K562 (cell line): ENCODE measurements around the gene FBXL13. TPM values are rescaled to one million over a fixed set of nuclear protein-coding genes. Genes with fewer than 3 reads are reported as not detected.

Experiments
- ATAC-seq: fragments of 200-7000 bp; cut with Tn5 transposase; 3 replicates; pipeline ENCODE4 v1.9.1; 2020; ENCODE audit warnings: moderate library complexity
- BruUV-seq: library from RNA; stranded (reverse); fragments of 400-500 nt; replicated peaks from 2 replicates; lab custom pipeline; 2021; lab: Mats Ljungman, UMichigan
- CTCF ChIA-PET: fragments of 300-600 bp; formaldehyde crosslinking; extraction: SDS; loops from one replicate; lab custom pipeline; 2021; ENCODE audit warnings: low intra/inter-chr PET ratio; lab: Yijun Ruan, JAX
- POLR2A ChIA-PET: fragments of 300-600, 350-650 bp; sonication (Branson Sonifier 250); formaldehyde crosslinking; extraction: SDS; loops from one replicate; lab custom pipeline; 2021; ENCODE audit warnings: antibody characterized with exemption, inconsistent platforms; lab: Yijun Ruan, JAX
- DNase-seq, 4 experiments: peaks; one replicate each; pipeline versions ENCODE4 v3.0.0 to v3.0.0-alpha.2; 2011 to 2018; ENCODE audit warnings: low spot score in 3 of 4, mixed read lengths in 3 of 4; ENCODE audit errors: extremely low read depth in 1 of 4
- FAIRE-seq: peaks from 2 replicates; lab custom pipeline; 2011; peaks lifted over from hg19 to GRCh38; lab: Jason Lieb, UNC
- H2AFZ ChIP-seq: 2 replicates; pipeline ENCODE4 v1.6.0; 2011; ENCODE audit warnings: low read depth, low read length, control low read depth, inconsistent platforms
- H3K27ac ChIP-seq: fragments of 200-600 bp; 3 replicates; pipeline ENCODE4 v1.8.0; 2011; ENCODE audit warnings: low read depth, mild to moderate bottlenecking, control low read depth, inconsistent platforms, low read length, moderate library complexity, mixed read lengths; ENCODE audit errors: extremely low read depth
- H3K27me3 ChIP-seq, 2 experiments: fragments of 300-600 bp in 1 of 2; 2 replicates in 1 of 2; 3 replicates in 1 of 2; pipeline versions ENCODE4 v1.6.0 to v1.8.0; 2011; ENCODE audit warnings: inconsistent platforms in 2 of 2, low read length in 2 of 2, mild to moderate bottlenecking in 1 of 2, mixed read lengths in 1 of 2, moderate library complexity in 1 of 2; ENCODE audit not compliant: control insufficient read depth in 2 of 2, insufficient read depth in 2 of 2
- H3K36me3 ChIP-seq: fragments of 300-600 bp; 3 replicates; pipeline ENCODE4 v1.8.0; 2011; ENCODE audit warnings: mild to moderate bottlenecking, low read length, inconsistent platforms; ENCODE audit not compliant: control insufficient read depth, insufficient read depth
- H3K4me1 ChIP-seq, 2 experiments: fragments of 200-600 bp in 1 of 2; replicated peaks in 1 of 2; 2 replicates in 1 of 2; 3 replicates in 1 of 2; pipeline versions ENCODE4 v1.5.1 to v1.8.0; 2011; ENCODE audit warnings: inconsistent platforms in 2 of 2, low read length in 2 of 2, mild to moderate bottlenecking in 1 of 2, mixed read lengths in 1 of 2, moderate library complexity in 1 of 2; ENCODE audit not compliant: control insufficient read depth in 2 of 2, insufficient read depth in 2 of 2
- H3K4me2 ChIP-seq: 2 replicates; pipeline ENCODE4 v1.6.1; 2011; ENCODE audit warnings: low read length, control low read depth, inconsistent platforms, mixed read lengths; ENCODE audit not compliant: insufficient read depth
- H3K4me3 ChIP-seq: fragments of 200-600 bp; sonication (generic), shearing (Covaris generic); 2 replicates; pipeline ENCODE4 v1.5.1; 2016; ENCODE audit warnings: control low read depth, inconsistent platforms
- H3K79me2 ChIP-seq: fragments of 200-600 bp; 3 replicates; pipeline ENCODE4 v1.8.0; 2011; ENCODE audit warnings: low read length, inconsistent platforms; ENCODE audit not compliant: control insufficient read depth, insufficient read depth
- H3K9ac ChIP-seq, 2 experiments: 2 replicates each; pipeline versions ENCODE4 v1.6.0 to v1.6.1; 2011; ENCODE audit warnings: low read depth in 2 of 2, low read length in 2 of 2, control low read depth in 1 of 2, inconsistent platforms in 1 of 2, mild to moderate bottlenecking in 1 of 2, mixed read lengths in 1 of 2; ENCODE audit not compliant: insufficient read depth in 1 of 2
- H3K9me1 ChIP-seq: one replicate; pipeline ENCODE4 v1.6.0; 2011; ENCODE audit warnings: inconsistent platforms, mild to moderate bottlenecking, low read length, moderate library complexity; ENCODE audit not compliant: control insufficient read depth, insufficient read depth
- H3K9me3 ChIP-seq: replicated peaks from 2 replicates; pipeline ENCODE4 v1.5.1; 2011; ENCODE audit warnings: low read depth, low read length, inconsistent platforms; ENCODE audit not compliant: control insufficient read depth, insufficient read depth
- H4K20me1 ChIP-seq: replicated peaks from 2 replicates; pipeline ENCODE4 v1.6.1; 2011; ENCODE audit warnings: low read length, inconsistent platforms, mixed read lengths; ENCODE audit not compliant: control insufficient read depth, insufficient read depth
- ARID3A ChIP-seq: IDR thresholded peaks from 2 replicates; pipeline ENCODE4 v1.6.1; 2012; ENCODE audit warnings: low read depth, low read length, improper control_type of control experiment, borderline replicate concordance
- CBFA2T2 ChIP-seq: fragments of 450-650 bp; conservative IDR thresholded peaks from 2 replicates; pipeline ENCODE4 v1.6.1; 2017; ENCODE audit warnings: mild to moderate bottlenecking
- FUS ChIP-seq: fragments of 200-400 bp; formaldehyde crosslinking; optimal IDR thresholded peaks from 2 replicates; pipeline ENCODE3; 2017; ENCODE audit warnings: low read depth, low read length
- KDM2B ChIP-seq: fragments of 250-450 bp; sonication (Bioruptor Pico); IDR thresholded peaks from 2 replicates; pipeline ENCODE4 v1.8.0; 2021; ENCODE audit warnings: mild to moderate bottlenecking, moderate library complexity
- LEF1 ChIP-seq: fragments of 450-650 bp; IDR thresholded peaks from 2 replicates; pipeline ENCODE4 v1.6.1; 2016; ENCODE audit warnings: mild to moderate bottlenecking
- MEF2D ChIP-seq: conservative IDR thresholded peaks from 2 replicates; pipeline ENCODE4 v1.6.1; 2016; ENCODE audit warnings: low read depth, missing genetic modification characterization, missing compliant biosample characterization
- MLLT1 ChIP-seq, 2 experiments: fragments of 450-650 bp; IDR thresholded peaks; 2 replicates each; pipeline ENCODE4 v1.6.1; 2016
- NCOR1 ChIP-seq: fragments of 450-650 bp; IDR thresholded peaks from 2 replicates; pipeline ENCODE4 v1.6.1; 2016; ENCODE audit warnings: mild to moderate bottlenecking, moderate library complexity
- RBBP5 ChIP-seq: fragments of 200-600 bp; sonication (generic); IDR thresholded peaks from 2 replicates; pipeline ENCODE4 v1.6.1; 2012; ENCODE audit warnings: borderline replicate concordance, mild to moderate bottlenecking, low read length, control low read depth, inconsistent platforms; ENCODE audit not compliant: insufficient read depth, poor library complexity, severe bottlenecking
- RHOXF2B ChIP-seq: fragments of 250-450 bp; sonication (Bioruptor Pico); conservative IDR thresholded peaks from 2 replicates; pipeline ENCODE4 v1.5.1; 2021
- SMAD3 ChIP-seq: fragments of 450-650 bp; formaldehyde crosslinking; conservative IDR thresholded peaks from 2 replicates; pipeline ENCODE4 v1.4.0; 2020; ENCODE audit warnings: mild to moderate bottlenecking
- SRSF7 ChIP-seq: fragments of 200-400 bp; formaldehyde crosslinking; optimal IDR thresholded peaks from 2 replicates; pipeline ENCODE3; 2017; ENCODE audit warnings: mild to moderate bottlenecking, low read depth, low read length
- ZBTB9 ChIP-seq: fragments of 450-650 bp; formaldehyde crosslinking; IDR thresholded peaks from 2 replicates; pipeline ENCODE4 v1.4.0; 2020; ENCODE audit warnings: mild to moderate bottlenecking, moderate library complexity
- ZC3H8 ChIP-seq: fragments of 450-650 bp; IDR thresholded peaks from 2 replicates; pipeline ENCODE4 v1.6.1; 2017
- ZNF134 ChIP-seq: fragments of 250-450 bp; sonication (Bioruptor Pico); conservative IDR thresholded peaks from 2 replicates; pipeline ENCODE4 v1.4.0; 2020
- ZNF512 ChIP-seq: IDR thresholded peaks from 2 replicates; pipeline ENCODE4 v1.6.1; 2016; ENCODE audit warnings: missing genetic modification characterization, missing compliant biosample characterization
- WGBS: fragments of 100-300 bp; shearing (Covaris generic); methylation state at CpG from one replicate; pipeline ENCODE4 v1.1.6; 2016; ENCODE audit warnings: low coverage, mixed read lengths; ENCODE audit not compliant: insufficient coverage; ENCODE audit errors: missing lambda C conversion rate; 5-methylcytosine and 5-hydroxymethylcytosine counted together
- in situ Hi-C: fragments of 300-500 bp; cut with MboI; formaldehyde crosslinking; loops from 4 replicates; pipeline ENCODE4 v1.15.0; 2018; ENCODE audit warnings: inconsistent platforms, mixed read lengths
- intact Hi-C: fragments of 100-400 bp; cut with micrococcal nuclease; formaldehyde crosslinking; loops from 2 replicates; pipeline ENCODE4 v1.14.2; 2022
- polyA plus RNA-seq, 8 experiments: library from polyadenylated mRNA; depleted of rRNA in 4 of 8; stranded (reverse) in 5 of 8; unstranded in 3 of 8; fragments of >200 nt; fragmentation: Nextera tagmentation in 2 of 8; fragmentation: Illumina TruSeq in 1 of 8; extraction: Ambion mirVana in 2 of 8; extraction: Trizol in 1 of 8; gene quantifications; 2 replicates each; pipeline versions ENCODE4 v1.2.1 to v1.2.3, GENCODE V29; 2011 to 2014; ENCODE audit warnings: inconsistent platforms in 1 of 8, missing spikeins in 1 of 8
- total RNA-seq, 7 experiments: library from RNA; depleted of rRNA in 6 of 7; stranded (reverse); fragments of >200 nt in 6 of 7; fragmentation: Illumina TruSeq in 2 of 7; extraction: Trizol in 2 of 7; gene quantifications; 2 replicates each; pipeline versions ENCODE4 v1.2.1 to v1.2.3, GENCODE V29; 2011 to 2021; ENCODE audit warnings: low replicate concordance in 1 of 7

The FBXL13 gene
- total and polyA plus RNA-seq, 9 of the 15 experiments (the other 6 are each of a cell fraction or from before 2014, with no cell fraction given): 16.3 to 55.0 (median 25.4) TPM

- TF ChIP-seq ZNF134 (CRISPR knock-in tag) (no peak), KDM2B (CRISPR knock-in tag) (no peak), ZBTB9 (CRISPR knock-in tag) (no peak), ZNF512 (no peak), SMAD3 (no peak), RBBP5 (no peak), FUS (no peak)
These were observed 65.0 kb downstream of the FBXL13 start (continued) for GRCh38 chr7:103009466-103010185.

GRCh38 chr7:103003004-103003403 lies 71.6 kb downstream of the FBXL13 start:
- Histone ChIP-seq H3K79me2 (no peaks in the 10 kb centered on the region), H3K27ac (no peak overlapping the region), H3K27me3 (no peaks in the 10 kb centered on the region), H2AFZ (no peak overlapping the region), H3K4me3 (no peak overlapping the region), H3K9me3 (peaks cover 9% of the 10 kb centered on the region), H3K9me1 (no peaks in the 10 kb centered on the region), H3K4me1 (no peaks in the 10 kb centered on the region; a peak in 1 of 5 replicates), H3K9ac (no peak overlapping the region), H3K36me3 (no peaks in the 10 kb centered on the region), H4K20me1 (no peaks in the 10 kb centered on the region), H3K4me2 (no peak overlapping the region)
- no peak for FAIRE-seq
- POLR2A ChIA-PET: no interaction called here
- no peak for DNase-seq
- ATAC-seq: no peak
- in situ Hi-C loops (no loop called here), intact Hi-C loops (no loop called here)
- CTCF ChIA-PET: no interaction called here
- no TSS peak for BruUV-seq
- WGBS: no CpG with 5 or more reads among the region's 1 CpG
- TF ChIP-seq MEF2D (no peak), RHOXF2B (no peak), LEF1 (0 out of 2 replicates have a peak, but pooled peaks have one; percentile 49), CBFA2T2 (no peak), MLLT1 (IDR thresholded peaks at IDR 0.05) (peak; percentile 73 to 84), SRSF7 (no peak), ZC3H8 (peak; percentile 71; the same call in 1 of the 2 replicates), NCOR1 (0 out of 2 replicates have a peak, but pooled peaks have one; percentile 16), ARID3A (no peak)
